HG03025 (cell line): Measurements from ENCODE around the gene RAD52.

Source experiments
- ATAC-seq: cut with Tn5 transposase; IDR thresholded peaks from one replicate; pipeline ENCODE4 v1.9.1; 2021; ENCODE audit warnings: mild to moderate bottlenecking, moderate library complexity; ENCODE audit not compliant: unreplicated experiment, low FRiP score

RAD52 gene

GRCh38 chr12:884746-885414 is 64.6 kb downstream of the RAD52 start:
- no peak for ATAC-seq

GRCh38 chr12:880656-881055 is 68.8 kb downstream of the RAD52 start:
- no peak for ATAC-seq

- no peak for ATAC-seq
These were observed 69.9 kb downstream of the RAD52 start for GRCh38 chr12:879641-880040.

- ATAC-seq, result no peak
These were observed 75.5 kb downstream of the RAD52 start for GRCh38 chr12:873954-874353.

- ATAC-seq, result no peak
These were observed 79.1 kb downstream of the RAD52 start for GRCh38 chr12:870378-870777.

GRCh38 chr12:868722-869121 is 80.8 kb downstream of the RAD52 start:
- no peak for ATAC-seq

GRCh38 chr12:867905-868304 is 81.6 kb downstream of the RAD52 start:
- no peak for ATAC-seq

- ATAC-seq, result no peak
These were observed 83.9 kb downstream of the RAD52 start for GRCh38 chr12:865614-866013.

- no peak for ATAC-seq
These were observed 86.2 kb downstream of the RAD52 start for GRCh38 chr12:863285-863684.

GRCh38 chr12:862303-862911 is 87.1 kb downstream of the RAD52 start:
- ATAC-seq, result no peak
